Measurements from ENCODE around the gene EEF1AKMT4.

DNA sequence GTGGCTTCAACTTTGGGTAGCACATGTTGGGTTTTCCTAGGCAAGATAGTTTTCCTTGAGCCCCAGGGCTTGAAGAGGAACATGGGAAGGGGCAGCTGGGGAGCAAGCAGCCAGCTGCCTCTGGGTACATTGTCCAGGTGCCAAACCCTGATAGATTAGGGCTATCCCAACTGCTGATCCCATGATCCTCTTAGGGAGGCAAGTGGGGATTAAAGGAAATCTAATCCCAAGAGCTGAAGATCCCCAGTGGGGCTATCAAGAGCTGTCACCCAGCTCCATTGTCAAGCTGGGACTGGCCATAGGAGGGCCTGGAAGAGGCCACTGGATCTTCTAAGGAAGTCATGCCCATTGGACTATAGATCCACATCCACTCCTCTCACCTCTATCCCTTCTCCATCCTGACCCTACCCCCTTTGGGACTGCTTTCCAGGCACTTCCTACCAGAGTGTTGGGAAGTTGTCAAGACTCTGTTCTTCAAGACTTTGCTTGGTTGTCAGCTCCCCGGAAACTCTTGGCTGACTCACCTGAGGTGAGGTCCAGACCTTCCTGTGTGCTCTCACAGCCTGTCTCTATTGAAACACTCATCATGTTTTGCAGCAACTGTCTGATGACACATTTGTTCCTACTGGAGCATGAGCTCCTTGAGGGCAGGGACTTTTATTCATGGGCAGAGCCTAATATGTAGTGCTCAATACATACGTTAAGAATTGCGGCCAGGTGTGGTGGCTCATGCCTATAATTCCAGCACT, 6.0 kb downstream of the EEF1AKMT4 start:
- TF ChIP-seq EZH2phosphoT487 (IDR thresholded peaks at IDR 0.05; ENCODE audit: low read depth): no peak
- TF ChIP-seq, protein P1, sequence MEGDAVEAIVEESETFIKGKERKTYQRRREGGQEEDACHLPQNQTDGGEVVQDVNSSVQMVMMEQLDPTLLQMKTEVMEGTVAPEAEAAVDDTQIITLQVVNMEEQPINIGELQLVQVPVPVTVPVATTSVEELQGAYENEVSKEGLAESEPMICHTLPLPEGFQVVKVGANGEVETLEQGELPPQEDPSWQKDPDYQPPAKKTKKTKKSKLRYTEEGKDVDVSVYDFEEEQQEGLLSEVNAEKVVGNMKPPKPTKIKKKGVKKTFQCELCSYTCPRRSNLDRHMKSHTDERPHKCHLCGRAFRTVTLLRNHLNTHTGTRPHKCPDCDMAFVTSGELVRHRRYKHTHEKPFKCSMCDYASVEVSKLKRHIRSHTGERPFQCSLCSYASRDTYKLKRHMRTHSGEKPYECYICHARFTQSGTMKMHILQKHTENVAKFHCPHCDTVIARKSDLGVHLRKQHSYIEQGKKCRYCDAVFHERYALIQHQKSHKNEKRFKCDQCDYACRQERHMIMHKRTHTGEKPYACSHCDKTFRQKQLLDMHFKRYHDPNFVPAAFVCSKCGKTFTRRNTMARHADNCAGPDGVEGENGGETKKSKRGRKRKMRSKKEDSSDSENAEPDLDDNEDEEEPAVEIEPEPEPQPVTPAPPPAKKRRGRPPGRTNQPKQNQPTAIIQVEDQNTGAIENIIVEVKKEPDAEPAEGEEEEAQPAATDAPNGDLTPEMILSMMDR (IDR thresholded peaks at IDR 0.05; ENCODE audit: low read depth, low read length): no peak
